T-helper 1 cell treated with Interleukin-12 subunit alpha and Interleukin-12 subunit beta and Interleukin-4 antibody, amounts not matched to agents 30 ng/mL and 1 ng/mL, for 36 hours (primary cell): ENCODE data around the gene RBMS3. TPM values are rescaled to one million over a fixed set of nuclear protein-coding genes. Genes with fewer than 3 reads are reported as not detected.
"Not testable (repeated sequence)": the region's sequence is repeated elsewhere in the genome, so short reads cannot be mapped to it uniquely, and the experiment has no call there.

ENCODE experiments used
- intact Hi-C: fragments of 100-400 bp; cut with micrococcal nuclease; formaldehyde crosslinking; loops from one replicate; pipeline ENCODE4 v1.15.1; 2024
- total RNA-seq: library from RNA; stranded (reverse); gene quantifications from 2 replicates; pipeline ENCODE4 v1.2.3, GENCODE V29; 2022

The RBMS3 gene
- total RNA-seq = 4.1 and 4.2 TPM in 2 replicates

GRCh38 chr3:29280404-29281093 is at the start of gene RBMS3:
Gene RBMS3 (plus strand): TSS chr3:29281071.
- intact Hi-C loops = loop anchor here (2.0 to 10.0 kb wide), 5 partner anchors 98 to 1324 kb away; partner anchors contain the start of gene TGFBR2

GRCh38 chr3:29233126-29233525 is 47.7 kb upstream of the RBMS3 start:
- intact Hi-C loops = not testable (repeated sequence)

GRCh38 chr3:29236146-29236840 is 44.6 kb upstream of the RBMS3 start:
- intact Hi-C loops = no loop called here

GRCh38 chr3:29239376-29239775 is 41.5 kb upstream of the RBMS3 start:
- intact Hi-C loops = no loop called here

- intact Hi-C loops = no loop called here
These were observed 40.6 kb upstream of the RBMS3 start for GRCh38 chr3:29240248-29240647.

GRCh38 chr3:29240887-29241286 is 40.0 kb upstream of the RBMS3 start:
- intact Hi-C loops = no loop called here

GRCh38 chr3:29241855-29242254 is 39.0 kb upstream of the RBMS3 start:
- intact Hi-C loops = no loop called here

GRCh38 chr3:29242296-29242695 is 38.6 kb upstream of the RBMS3 start:
- intact Hi-C loops = no loop called here

GRCh38 chr3:29245441-29245840 is 35.4 kb upstream of the RBMS3 start:
- intact Hi-C loops = no loop called here

GRCh38 chr3:29247088-29247745 is 33.7 kb upstream of the RBMS3 start:
- intact Hi-C loops = no loop called here

GRCh38 chr3:29249829-29250345 is 31.0 kb upstream of the RBMS3 start:
- intact Hi-C loops = no loop called here

- intact Hi-C loops = loop anchor here (2.0 kb wide), 1 partner anchor 27 kb away; no protein-coding TSS in a partner anchor
These were observed 24.8 kb upstream of the RBMS3 start for GRCh38 chr3:29255854-29256696.

- intact Hi-C loops = no loop called here
These were observed 22.7 kb upstream of the RBMS3 start for GRCh38 chr3:29258161-29258560.

GRCh38 chr3:29261119-29261518 is 19.8 kb upstream of the RBMS3 start:
- intact Hi-C loops = no loop called here

GRCh38 chr3:29263476-29263875 is 17.4 kb upstream of the RBMS3 start:
- intact Hi-C loops = no loop called here

- intact Hi-C loops = no loop called here
These were observed 15.3 kb upstream of the RBMS3 start for GRCh38 chr3:29265509-29266072.

- intact Hi-C loops = no loop called here
These were observed 13.6 kb upstream of the RBMS3 start for GRCh38 chr3:29267226-29267625.

- intact Hi-C loops = no loop called here
These were observed 12.2 kb upstream of the RBMS3 start for GRCh38 chr3:29268651-29269050.

GRCh38 chr3:29270752-29271151 is 10.1 kb upstream of the RBMS3 start:
- intact Hi-C loops = no loop called here

GRCh38 chr3:29271475-29271874 is 9.4 kb upstream of the RBMS3 start:
- intact Hi-C loops = no loop called here

- intact Hi-C loops = no loop called here
These were observed 6.2 kb upstream of the RBMS3 start for GRCh38 chr3:29274667-29275066.
